Sigmoid colon (tissue), 7 donors: ENCODE measurements around the gene AK8. TPM values are rescaled to one million over a fixed set of nuclear protein-coding genes. Genes with fewer than 3 reads are reported as not detected.
A peak's percentile ranks its signal among the peaks of the same experiment; 100 is the strongest.

Experiments used
- DNase-seq: peaks from one replicate; pipeline ENCODE4 v3.0.0-alpha.2; 2019
- H3K27ac ChIP-seq, 4 donors: fragments of 200-600 bp; sonication (generic); one replicate each; pipeline ENCODE4 v1.5.1; 2016 to 2019; ENCODE audit warnings: mild to moderate bottlenecking in 1 of 4
- H3K27me3 ChIP-seq, 3 donors: fragments of 200-600 bp; sonication (generic); one replicate each; pipeline ENCODE4 v1.5.1; 2019; ENCODE audit warnings: mild to moderate bottlenecking in 1 of 3
- H3K36me3 ChIP-seq, 4 donors: fragments of 200-600 bp; sonication (generic); one replicate each; pipeline ENCODE4 v1.5.1; 2016 to 2019
- H3K4me1 ChIP-seq, 4 donors: fragments of 200-600 bp; sonication (generic); one replicate each; pipeline ENCODE4 v1.5.1; 2017 to 2019
- H3K4me3 ChIP-seq, 4 donors: fragments of 200-600 bp; sonication (generic); one replicate each; pipeline ENCODE4 v1.5.1; 2017 to 2019; ENCODE audit warnings: mild to moderate bottlenecking in 2 of 4, moderate library complexity in 1 of 4
- H3K9me3 ChIP-seq, 4 donors: fragments of 200-600 bp in 3 of 4; sonication (generic) in 3 of 4; one replicate each; pipeline versions ENCODE4 v1.5.1 to v1.6.1; 2013 to 2019
- EP300 ChIP-seq, 4 donors: sonication (generic); formaldehyde crosslinking; IDR thresholded peaks; one replicate each; pipeline ENCODE4 v1.6.1; 2017; ENCODE audit warnings: antibody characterized with exemption in 4 of 4
- POLR2A ChIP-seq, 2 donors: fragments of 450-650 bp; IDR thresholded peaks; one replicate each; pipeline ENCODE4 v1.6.1; 2016; ENCODE audit warnings: antibody characterized with exemption in 2 of 2, mild to moderate bottlenecking in 2 of 2, moderate library complexity in 2 of 2
- POLR2AphosphoS5 ChIP-seq, 4 donors: sonication (generic); formaldehyde crosslinking; IDR thresholded peaks; one replicate each; pipeline ENCODE4 v1.6.1; 2017; ENCODE audit warnings: antibody characterized with exemption in 4 of 4
- WGBS, 2 donors: extraction: QIAGEN DNeasy Blood & Tissue Kit; methylation state at CpG; one replicate each; pipeline ENCODE4 v1.1.7; 2013; 5-methylcytosine and 5-hydroxymethylcytosine counted together
- intact Hi-C: fragments of 100-400 bp; cut with DNase I; formaldehyde crosslinking; loops from one replicate; pipeline ENCODE4 v1.15.1; 2023
- polyA plus RNA-seq, 3 donors: library from polyadenylated mRNA; stranded (reverse); fragments of 200-250 nt; gene quantifications; one replicate each; pipeline ENCODE4 v1.2.3, GENCODE V29; 2013
- total RNA-seq, 4 donors: library from RNA; depleted of rRNA; stranded (reverse); fragments of >200 nt; gene quantifications; one replicate each; pipeline ENCODE4 v1.1.0, GENCODE V29; 2016
- TF ChIP-seq, protein P1 (sequence below), 4 experiments: fragments of 450-650 bp in 3 of 4; fragments of 200-600 bp in 1 of 4; IDR thresholded peaks; one replicate each; pipeline ENCODE4 v1.5.1; 2016 to 2019; ENCODE audit warnings: antibody characterized with exemption in 4 of 4, mild to moderate bottlenecking in 3 of 4, moderate library complexity in 2 of 4
- donor health status: healthy with polysubstance abuse.
- donor health status: Bipolar disorder and iron deficiency.
- donor health status: healthy.

Gene AK8
- total and polyA plus RNA-seq, 7 donors, result 0.25 to 1.2 (median 0.59) TPM; not detected in 3

DNA sequence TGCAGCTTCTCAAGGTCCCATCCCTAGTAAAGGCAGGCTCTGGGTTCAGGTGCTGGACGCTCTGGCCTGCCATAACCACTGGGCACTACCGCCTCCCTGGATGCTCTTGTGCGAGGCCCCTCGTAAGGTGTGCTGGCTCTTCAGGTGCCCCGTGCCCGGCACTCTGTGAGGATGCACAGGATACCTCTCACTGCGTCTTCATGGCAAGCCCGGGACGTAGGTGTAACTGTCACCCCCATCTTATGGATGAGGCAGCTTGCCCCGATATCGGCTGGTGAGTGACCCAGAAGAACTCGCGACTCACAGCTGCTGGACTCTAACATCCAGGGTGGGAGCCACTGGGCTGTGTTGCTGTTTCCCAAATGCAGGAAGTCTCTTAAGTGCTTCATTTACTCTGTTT lies 128.8 kb downstream of the AK8 start:
- no peaks in the 10 kb centered on the region for H3K36me3 ChIP-seq
- peaks cover 0 to 13% (median 4%) of the 10 kb centered on the region in 4 donors for H3K4me1 ChIP-seq
- H3K27ac ChIP-seq, result no peak overlapping the region
- no peak for TF ChIP-seq EP300 (IDR thresholded peaks at IDR 0.05)
- no peak for TF ChIP-seq POLR2A (IDR thresholded peaks at IDR 0.05)
- TF ChIP-seq, protein P1, sequence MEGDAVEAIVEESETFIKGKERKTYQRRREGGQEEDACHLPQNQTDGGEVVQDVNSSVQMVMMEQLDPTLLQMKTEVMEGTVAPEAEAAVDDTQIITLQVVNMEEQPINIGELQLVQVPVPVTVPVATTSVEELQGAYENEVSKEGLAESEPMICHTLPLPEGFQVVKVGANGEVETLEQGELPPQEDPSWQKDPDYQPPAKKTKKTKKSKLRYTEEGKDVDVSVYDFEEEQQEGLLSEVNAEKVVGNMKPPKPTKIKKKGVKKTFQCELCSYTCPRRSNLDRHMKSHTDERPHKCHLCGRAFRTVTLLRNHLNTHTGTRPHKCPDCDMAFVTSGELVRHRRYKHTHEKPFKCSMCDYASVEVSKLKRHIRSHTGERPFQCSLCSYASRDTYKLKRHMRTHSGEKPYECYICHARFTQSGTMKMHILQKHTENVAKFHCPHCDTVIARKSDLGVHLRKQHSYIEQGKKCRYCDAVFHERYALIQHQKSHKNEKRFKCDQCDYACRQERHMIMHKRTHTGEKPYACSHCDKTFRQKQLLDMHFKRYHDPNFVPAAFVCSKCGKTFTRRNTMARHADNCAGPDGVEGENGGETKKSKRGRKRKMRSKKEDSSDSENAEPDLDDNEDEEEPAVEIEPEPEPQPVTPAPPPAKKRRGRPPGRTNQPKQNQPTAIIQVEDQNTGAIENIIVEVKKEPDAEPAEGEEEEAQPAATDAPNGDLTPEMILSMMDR (IDR thresholded peaks at IDR 0.05), result no peak
- no peak for TF ChIP-seq POLR2AphosphoS5 (IDR thresholded peaks at IDR 0.05)
- peaks cover 0 to 14% (median 5%) of the 10 kb centered on the region in 3 donors for H3K27me3 ChIP-seq
- peak; percentile 38 for DNase-seq
- 92 to 96% methylated on average over 13 of the region's 13 CpGs for WGBS, 2 donors
- H3K4me3 ChIP-seq, result no peak overlapping the region
- H3K9me3 ChIP-seq, result no peaks in the 10 kb centered on the region
- intact Hi-C loops, result no loop called here

DNA sequence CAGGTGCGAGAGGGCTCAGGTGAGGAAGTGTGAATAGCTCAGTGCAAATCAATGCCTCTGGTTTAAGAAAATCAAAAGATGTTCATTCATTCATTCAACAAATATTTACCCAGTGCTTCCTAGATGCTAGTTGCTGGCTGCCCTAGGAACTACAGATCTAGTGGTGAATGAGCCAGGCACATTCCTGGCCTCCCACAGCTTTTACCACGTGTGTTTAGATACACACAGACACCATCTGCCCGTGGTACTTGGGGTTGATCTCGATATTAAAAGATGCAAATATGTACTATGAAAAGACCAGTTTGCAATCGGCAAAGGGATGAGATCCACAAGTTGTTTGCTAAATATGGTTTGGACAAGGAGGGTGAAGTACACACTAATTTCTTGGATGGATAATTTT lies 129.6 kb downstream of the AK8 start:
- Histone ChIP-seq H3K4me3 (no peak overlapping the region), H3K27me3 (peaks cover 5 to 22% (median 10%) of the 10 kb centered on the region in 3 donors), H3K9me3 (no peaks in the 10 kb centered on the region), H3K27ac (no peak overlapping the region), H3K36me3 (no peaks in the 10 kb centered on the region), H3K4me1 (peaks cover 0 to 13% (median 4%) of the 10 kb centered on the region in 4 donors)
- intact Hi-C loops, result no loop called here
- TF ChIP-seq EP300 (IDR thresholded peaks at IDR 0.05) (no peak), POLR2AphosphoS5 (IDR thresholded peaks at IDR 0.05) (no peak), POLR2A (IDR thresholded peaks at IDR 0.05) (no peak)
- TF ChIP-seq, protein P1 (IDR thresholded peaks at IDR 0.05), result no peak
- WGBS, 2 donors, result 48 to 59% methylated on average over 5 of the region's 5 CpGs
- DNase-seq, result peak; percentile 28

DNA sequence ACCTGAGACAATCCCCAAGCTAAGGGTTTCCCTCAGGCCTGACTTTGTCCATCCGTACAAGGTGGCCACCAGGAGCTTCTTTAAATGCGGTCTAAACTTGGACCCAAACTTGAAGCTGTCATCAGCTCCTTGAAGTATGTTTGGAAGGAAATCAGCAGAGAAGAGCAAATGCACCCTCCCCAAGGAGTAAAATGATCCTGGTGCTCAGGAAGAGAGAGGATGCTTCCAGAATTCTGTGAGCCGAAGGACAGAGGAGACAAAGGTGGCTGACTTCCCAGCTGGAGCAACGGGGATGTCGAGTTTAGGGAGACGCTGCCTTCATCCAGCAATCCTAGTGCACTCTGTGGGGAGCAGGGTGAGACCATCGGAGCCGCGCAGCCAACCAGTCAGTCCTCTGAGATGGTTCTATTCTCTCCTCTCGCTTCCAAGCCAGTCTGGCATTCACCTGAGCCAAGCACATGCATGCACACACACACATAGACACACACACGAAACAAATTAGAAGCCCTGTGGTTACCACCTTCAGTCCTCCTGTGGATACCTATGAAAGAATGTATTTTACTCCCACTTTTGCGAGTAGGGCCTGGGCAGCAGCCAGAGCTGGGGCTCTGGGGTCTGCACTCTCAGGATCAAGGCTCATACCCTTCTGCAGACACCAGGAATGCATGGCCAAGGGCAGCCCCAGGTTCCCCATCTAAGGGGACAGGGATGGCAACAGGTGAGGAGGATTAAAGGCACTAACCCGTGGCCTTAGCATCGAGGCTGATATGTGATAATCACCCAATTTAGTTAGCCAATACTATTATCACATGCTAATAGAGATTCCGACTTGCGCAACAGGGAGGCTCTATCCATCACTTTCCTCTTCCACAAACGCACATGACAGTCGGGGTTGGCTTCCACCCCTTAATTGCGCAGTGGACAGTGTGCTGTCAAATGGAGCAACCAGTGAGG lies 132.1 kb downstream of the AK8 start:
- 91 to 92% methylated on average over 19 of the region's 19 CpGs for WGBS, 2 donors

DNA sequence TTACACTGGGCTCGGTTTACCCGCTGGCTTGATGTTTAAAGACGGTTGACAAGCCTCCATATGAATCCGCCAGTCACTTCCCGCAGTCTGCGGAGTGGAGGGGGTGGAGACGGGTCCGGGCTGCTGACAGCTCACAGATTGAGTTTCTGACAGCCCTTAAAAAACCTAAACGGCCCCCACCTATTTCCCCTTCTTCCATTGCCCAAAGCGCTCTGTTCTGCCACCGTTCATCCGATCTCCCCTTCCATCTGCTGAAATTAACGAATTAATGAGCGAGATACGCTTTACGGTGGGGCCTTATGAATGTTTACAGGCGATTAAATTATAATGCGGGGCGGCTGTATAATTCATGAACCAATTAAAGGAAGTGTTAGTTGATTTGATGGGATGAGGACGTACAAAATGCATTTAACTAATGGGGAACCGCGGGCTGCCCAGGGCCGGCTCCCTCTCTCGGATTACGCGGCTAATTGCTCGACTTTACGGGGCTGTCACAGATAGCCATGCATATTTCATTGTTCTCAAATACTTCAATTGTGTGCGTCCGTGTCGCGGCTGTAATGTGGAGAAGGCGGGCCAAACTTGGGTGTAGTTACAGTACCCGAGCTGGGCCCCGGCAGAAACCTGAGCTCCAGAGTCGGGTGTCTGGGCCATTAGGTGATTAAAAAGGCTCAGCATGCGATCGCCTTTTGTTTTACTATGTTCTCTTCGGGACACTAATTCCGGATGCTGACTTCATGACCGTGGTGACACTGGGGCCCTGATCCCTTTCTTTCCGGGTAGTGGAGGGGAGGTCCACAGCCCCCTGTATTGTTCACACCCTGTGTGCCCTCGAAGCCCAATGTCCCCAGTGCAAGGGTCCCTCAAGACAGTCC lies 133.0 kb downstream of the AK8 start:
- no peak for TF ChIP-seq POLR2AphosphoS5 (IDR thresholded peaks at IDR 0.05)
- TF ChIP-seq, protein P1 (IDR thresholded peaks at IDR 0.05), result no peak
- TF ChIP-seq EP300 (IDR thresholded peaks at IDR 0.05), result no peak
- no peak for TF ChIP-seq POLR2A (IDR thresholded peaks at IDR 0.05)
- 16 to 23% methylated on average over 43 of the region's 43 CpGs for WGBS, 2 donors

More for the DNA sequence above, 132.1 kb downstream of the AK8 start:
- no peak overlapping the region for H3K4me3 ChIP-seq
- no peaks in the 10 kb centered on the region for H3K36me3 ChIP-seq
- H3K27me3 ChIP-seq, result peaks cover 5 to 46% (median 31%) of the 10 kb centered on the region in 3 donors
- DNase-seq, result peak; percentile 24
- TF ChIP-seq, protein P1 (IDR thresholded peaks at IDR 0.05), result no peak
- TF ChIP-seq EP300 (IDR thresholded peaks at IDR 0.05) (no peak), POLR2AphosphoS5 (IDR thresholded peaks at IDR 0.05) (no peak), POLR2A (IDR thresholded peaks at IDR 0.05) (no peak)
- no peaks in the 10 kb centered on the region for H3K4me1 ChIP-seq
- H3K27ac ChIP-seq, result no peak overlapping the region
- no peaks in the 10 kb centered on the region for H3K9me3 ChIP-seq
- intact Hi-C loops, result no loop called here

More for the DNA sequence above, 133.0 kb downstream of the AK8 start:
- no peaks in the 10 kb centered on the region for H3K4me1 ChIP-seq
- no peak overlapping the region for H3K27ac ChIP-seq
- H3K36me3 ChIP-seq, result no peaks in the 10 kb centered on the region
- no peaks in the 10 kb centered on the region for H3K9me3 ChIP-seq
- intact Hi-C loops, result no loop called here
- DNase-seq, result no peak
- H3K27me3 ChIP-seq, result peaks cover 5 to 55% (median 38%) of the 10 kb centered on the region in 3 donors
- no peak overlapping the region for H3K4me3 ChIP-seq
